ENCODE results near the gene ASCL5. TPM values are rescaled to one million over a fixed set of nuclear protein-coding genes. Genes with fewer than 3 reads are reported as not detected.

ASCL5 gene
- total and polyA plus RNA-seq, 2 of the 13 experiments (the other 11 are each of a cell fraction or from before 2014, with no cell fraction given) = not detected

- TF ChIP-seq ZSCAN31 (CRISPR knock-in tag; IDR thresholded peaks at IDR 0.05; ENCODE audit: low read depth) = no peak
- TF ChIP-seq RELA (CRISPR knock-in tag; IDR thresholded peaks at IDR 0.05) = no peak
- DNase-seq (ENCODE audit: low spot score) (no peak), ATAC-seq (peak; percentile 10), FAIRE-seq (no peak)
- 52% methylated on average over 9 of the region's 9 CpGs for WGBS (ENCODE audit: low lambda C conversion rate)
- ChIA-PET CTCF (ENCODE audit: low intra/inter-chr PET ratio, low total read pairs) (no interaction called here), POLR2A (no interaction called here)
- Histone ChIP-seq H3K4me1 (ENCODE audit: insufficient read depth, low read length) (peaks cover 11% of the 10 kb centered on the region), H3K27me3 (ENCODE audit: control insufficient read depth in 1 of 2, insufficient read depth in 2 of 2, low read length in 2 of 2) (peaks cover 10 to 38% of the 10 kb centered on the region in 2 experiments), H3K4me3 (replicated peaks in 1 of 3; ENCODE audit: insufficient read depth in 1 of 3, low read depth in 2 of 3, low read length in 3 of 3) (no peak overlapping the region; a peak in 1 of 6 replicates), H4K20me1 (ENCODE audit: insufficient read depth, low read length) (no peaks in the 10 kb centered on the region), H3K79me2 (ENCODE audit: insufficient read depth, low read length) (no peaks in the 10 kb centered on the region), H3K36me3 (replicated peaks in 1 of 2; ENCODE audit: control insufficient read depth in 1 of 2, insufficient read depth in 2 of 2, low read length in 2 of 2) (no peaks in the 10 kb centered on the region), H3K9ac (ENCODE audit: insufficient read depth, low read depth, low read length) (0 out of 2 replicates have a peak overlapping the region, but pooled peaks have one; percentile 22), H3K4me2 (ENCODE audit: low read depth, low read length) (peak overlapping the region; percentile 23; the same call in 1 of the 2 replicates), H3K27ac (ENCODE audit: extremely low read length, insufficient read depth, low read length) (no peak overlapping the region), H3K9me3 (ENCODE audit: low read length) (no peaks in the 10 kb centered on the region), H2AFZ (ENCODE audit: low read length) (no peak overlapping the region)
- intact Hi-C loops (cut with micrococcal nuclease; ENCODE audit: unreplicated experiment) = loop anchor here (5.0 kb wide), 1 partner anchor 94 kb away; no protein-coding TSS in a partner anchor
- in situ Hi-C loops (cut with HindIII; ENCODE audit: extremely low pct_ligation_motif_present, low pct_unique_long_range_greater_than_20kb) = no loop called here
- BruUV-seq (replicated peaks) = no TSS peak
Observed at GRCh38 chr1:201128476-201128875, 1.5 kb upstream of the ASCL5 start.

GRCh38 chr1:201127755-201128455 lies 921 bp upstream of the ASCL5 start:
- CTCF ChIA-PET (ENCODE audit: low intra/inter-chr PET ratio, low total read pairs) = interaction anchor here (1.5 kb wide), 1 partner anchor 57 kb away, joined by 4 read pairs; no protein-coding TSS in a partner anchor
- intact Hi-C loops (cut with micrococcal nuclease; ENCODE audit: unreplicated experiment) = loop anchor here (5.0 kb wide), 1 partner anchor 94 kb away; no protein-coding TSS in a partner anchor

More at GRCh38 chr1:201127755-201128455, 921 bp upstream of the ASCL5 start:
- in situ Hi-C loops (cut with HindIII; ENCODE audit: extremely low pct_ligation_motif_present, low pct_unique_long_range_greater_than_20kb) = no loop called here
- 48% methylated on average over 11 of the region's 17 CpGs for WGBS (ENCODE audit: low lambda C conversion rate)
- peaks cover 10 to 43% of the 10 kb centered on the region in 2 experiments for H3K27me3 ChIP-seq (ENCODE audit: control insufficient read depth in 1 of 2, insufficient read depth in 2 of 2, low read length in 2 of 2)
- ATAC-seq (peak; percentile 50), DNase-seq (ENCODE audit: low spot score) (peak; percentile 9), FAIRE-seq (no peak)
- no peak for TF ChIP-seq MTF2 (CRISPR knock-in tag; IDR thresholded peaks at IDR 0.05; ENCODE audit: borderline replicate concordance)
- TF ChIP-seq ZNF333 (CRISPR knock-in tag; IDR thresholded peaks at IDR 0.05; ENCODE audit: borderline replicate concordance) = no peak
- no peak for TF ChIP-seq KMT2B (CRISPR knock-in tag; IDR thresholded peaks at IDR 0.05)
- TF ChIP-seq MAFK (conservative IDR thresholded peaks at IDR 0.05 in 1 of 2, IDR thresholded peaks at IDR 0.05 in 1 of 2; ENCODE audit: low read length in 2 of 2) = no peak
- no peak for TF ChIP-seq ZNF557 (CRISPR knock-in tag; IDR thresholded peaks at IDR 0.05)
- TF ChIP-seq RFXAP (CRISPR knock-in tag; IDR thresholded peaks at IDR 0.05; ENCODE audit: borderline replicate concordance) = no peak
- TF ChIP-seq ZBTB21 (CRISPR knock-in tag; IDR thresholded peaks at IDR 0.05) = no peak
- TF ChIP-seq ZNF207 (IDR thresholded peaks at IDR 0.05; ENCODE audit: borderline replicate concordance) = no peak
- TF ChIP-seq BATF2 (CRISPR knock-in tag; IDR thresholded peaks at IDR 0.05) = no peak
- TF ChIP-seq ZNF781 (CRISPR knock-in tag; IDR thresholded peaks at IDR 0.05; ENCODE audit: borderline replicate concordance, not compliant biosample characterization) = no peak
- no peak for TF ChIP-seq ZNF292 (CRISPR knock-in tag; IDR thresholded peaks at IDR 0.05; ENCODE audit: borderline replicate concordance, low read depth)
- no peak for TF ChIP-seq ZNF772 (CRISPR knock-in tag; IDR thresholded peaks at IDR 0.05)
- no peak for TF ChIP-seq ZC3H4 (CRISPR knock-in tag; IDR thresholded peaks at IDR 0.05; ENCODE audit: borderline replicate concordance)
- TF ChIP-seq SSRP1 (CRISPR knock-in tag; IDR thresholded peaks at IDR 0.05) = no peak
- TF ChIP-seq SP1 (IDR thresholded peaks at IDR 0.05) = no peak
- TF ChIP-seq SP1 (CRISPR knock-in tag; IDR thresholded peaks at IDR 0.05) = no peak
- no peak for TF ChIP-seq NFYB (CRISPR knock-in tag; IDR thresholded peaks at IDR 0.05)
- H3K4me2 ChIP-seq (ENCODE audit: low read depth, low read length) = peak overlapping the region; percentile 23; the same call in 1 of the 2 replicates
- BruUV-seq (replicated peaks) = no TSS peak
- no peaks in the 10 kb centered on the region for H4K20me1 ChIP-seq (ENCODE audit: insufficient read depth, low read length)
- no peak overlapping the region for H3K27ac ChIP-seq (ENCODE audit: extremely low read length, insufficient read depth, low read length)
- H3K36me3 ChIP-seq (replicated peaks in 1 of 2; ENCODE audit: control insufficient read depth in 1 of 2, insufficient read depth in 2 of 2, low read length in 2 of 2) = no peaks in the 10 kb centered on the region
- peaks cover 11% of the 10 kb centered on the region for H3K4me1 ChIP-seq (ENCODE audit: insufficient read depth, low read length)
- no peaks in the 10 kb centered on the region for H3K79me2 ChIP-seq (ENCODE audit: insufficient read depth, low read length)
- H2AFZ ChIP-seq (ENCODE audit: low read length) = no peak overlapping the region
- peak overlapping the region in 1 of 3 experiments; percentile 32; a peak in 1 of 6 replicates for H3K4me3 ChIP-seq (replicated peaks in 1 of 3; ENCODE audit: insufficient read depth in 1 of 3, low read depth in 2 of 3, low read length in 3 of 3)
- POLR2A ChIA-PET = no interaction called here
- H3K9me3 ChIP-seq (ENCODE audit: low read length) = no peaks in the 10 kb centered on the region
- 0 out of 2 replicates have a peak overlapping the region, but pooled peaks have one; percentile 22 for H3K9ac ChIP-seq (ENCODE audit: insufficient read depth, low read depth, low read length)
